CD4-positive, alpha-beta memory T cell (primary cell): Measurements from ENCODE around the gene NCOA3. TPM values are rescaled to one million over a fixed set of nuclear protein-coding genes. Genes with fewer than 3 reads are reported as not detected.

Source experiments
- CTCF ChIA-PET: fragments of 350-600 bp; sonication (Branson Sonifier 250); formaldehyde crosslinking; loops from one replicate; lab custom pipeline; 2021; ENCODE audit warnings: inconsistent platforms; ENCODE audit not compliant: partially characterized antibody; lab: Charles Lee
- POLR2A ChIA-PET: fragments of 350-600 bp; sonication (Branson Sonifier 250); formaldehyde crosslinking; loops from one replicate; lab custom pipeline; 2021; ENCODE audit not compliant: partially characterized antibody; lab: Charles Lee
- DNase-seq, 5 donors: peaks; one replicate each; pipeline versions ENCODE4 v3.0.0 to v3.0.0-alpha.2; 2020 to 2022; ENCODE audit warnings: mixed read lengths in 1 of 5
- H3K27ac ChIP-seq: one replicate; pipeline ENCODE4 v1.7.0; 2013; ENCODE audit warnings: low read depth, low read length
- H3K27me3 ChIP-seq: 2 replicates; pipeline ENCODE4 v1.7.0; 2013; ENCODE audit warnings: mild to moderate bottlenecking, low read length, moderate library complexity; ENCODE audit not compliant: insufficient read depth
- H3K36me3 ChIP-seq: 2 replicates; pipeline ENCODE4 v1.7.0; 2013; ENCODE audit warnings: mild to moderate bottlenecking, low read length, moderate library complexity; ENCODE audit not compliant: insufficient read depth
- H3K4me1 ChIP-seq: 2 replicates; pipeline ENCODE4 v1.7.0; 2013; ENCODE audit warnings: mild to moderate bottlenecking, low read length, moderate library complexity; ENCODE audit not compliant: insufficient read depth
- H3K4me3 ChIP-seq, 2 donors: one replicate each; pipeline ENCODE4 v1.7.0; 2013; ENCODE audit warnings: low read length in 2 of 2, mild to moderate bottlenecking in 1 of 2
- H3K9me3 ChIP-seq, 2 donors: one replicate each; pipeline ENCODE4 v1.7.0; 2013; ENCODE audit warnings: low read length in 2 of 2, control low read depth in 1 of 2; ENCODE audit not compliant: control insufficient read depth in 1 of 2
- H3K27ac Mint-ChIP-seq, 7 donors: one replicate each; pipeline ENCODE4 v1.8.0; 2020 to 2021; ENCODE audit warnings: mixed read lengths in 7 of 7, mild to moderate bottlenecking in 6 of 7, inconsistent platforms in 3 of 7, moderate library complexity in 3 of 7
- H3K27me3 Mint-ChIP-seq, 2 donors: one replicate each; pipeline ENCODE4 v1.8.0; 2020 to 2021; ENCODE audit warnings: mixed read lengths in 2 of 2
- H3K36me3 Mint-ChIP-seq, 2 donors: one replicate each; pipeline ENCODE4 v1.8.0; 2020 to 2021; ENCODE audit warnings: mixed read lengths in 2 of 2, inconsistent platforms in 1 of 2, mild to moderate bottlenecking in 1 of 2
- H3K4me1 Mint-ChIP-seq, 4 donors: one replicate each; pipeline ENCODE4 v1.8.0; 2020 to 2021; ENCODE audit warnings: mixed read lengths in 4 of 4, mild to moderate bottlenecking in 1 of 4
- H3K4me3 Mint-ChIP-seq, 8 donors: one replicate each; pipeline ENCODE4 v1.8.0; 2020 to 2021; ENCODE audit warnings: mixed read lengths in 8 of 8, mild to moderate bottlenecking in 7 of 8, moderate library complexity in 6 of 8, inconsistent platforms in 3 of 8
- H3K9me3 Mint-ChIP-seq, 8 donors: one replicate each; pipeline ENCODE4 v1.8.0; 2020 to 2021; ENCODE audit warnings: mixed read lengths in 8 of 8, mild to moderate bottlenecking in 5 of 8, inconsistent platforms in 3 of 8, moderate library complexity in 1 of 8
- intact Hi-C: fragments of 100-400 bp; cut with micrococcal nuclease; formaldehyde crosslinking; loops from one replicate; pipeline ENCODE4 v1.15.1; 2023
- polyA plus RNA-seq, 2 donors: library from polyadenylated mRNA; unstranded; fragments of 300-500 nt; fragmentation: Illumina TruSeq; gene quantifications; one replicate each; pipeline ENCODE4 v1.2.3, GENCODE V29; 2021
- total RNA-seq, 2 experiments: library from RNA; stranded (reverse); gene quantifications; one replicate each; pipeline ENCODE4 v1.2.3, GENCODE V29; 2021

NCOA3 gene
- total and polyA plus RNA-seq, 4 experiments from 2014 or later = 7.0 to 74.7 (median 46.2) TPM

- H3K27me3 Mint-ChIP-seq = no peaks in the 10 kb centered on the region
- H3K36me3 Mint-ChIP-seq = no peaks in the 10 kb centered on the region
- ChIA-PET CTCF (no interaction called here), POLR2A (no interaction called here)
- DNase-seq = no peak
- Histone ChIP-seq H3K27me3 (no peaks in the 10 kb centered on the region), H3K36me3 (no peaks in the 10 kb centered on the region), H3K4me1 (no peaks in the 10 kb centered on the region), H3K4me3 (no peak overlapping the region), H3K9me3 (no peaks in the 10 kb centered on the region), H3K27ac (no peak overlapping the region)
- no peak overlapping the region for H3K27ac Mint-ChIP-seq
- H3K9me3 Mint-ChIP-seq = peaks cover 0 to 2% (median 0%) of the 10 kb centered on the region in 8 donors
- no peak overlapping the region for H3K4me3 Mint-ChIP-seq
- peaks cover 3 to 7% (median 5%) of the 10 kb centered on the region in 4 donors for H3K4me1 Mint-ChIP-seq
- intact Hi-C loops = no loop called here
Measured at GRCh38 chr20:47476452-47476851, 25.2 kb upstream of the NCOA3 start.

GRCh38 chr20:47479093-47479492 is 22.6 kb upstream of the NCOA3 start:
- no peak overlapping the region for H3K27ac ChIP-seq
- Mint-ChIP-seq H3K4me1 (peaks cover 0 to 6% (median 4%) of the 10 kb centered on the region in 4 donors), H3K27ac (peak overlapping the region in 3 of 7 donors; percentile 9 to 23 (median 23))

GRCh38 chr20:47479506-47479905 is 22.2 kb upstream of the NCOA3 start:
- H3K9me3 ChIP-seq = no peaks in the 10 kb centered on the region
- H3K4me3 ChIP-seq = no peak overlapping the region
- peak overlapping the region in 4 of 7 donors; percentile 9 to 83 (median 42) for H3K27ac Mint-ChIP-seq
- DNase-seq = no peak
- H3K27me3 ChIP-seq = no peaks in the 10 kb centered on the region
- CTCF ChIA-PET = no interaction called here
- no peak overlapping the region for H3K4me3 Mint-ChIP-seq
- H3K36me3 Mint-ChIP-seq = no peaks in the 10 kb centered on the region
- H3K27me3 Mint-ChIP-seq = no peaks in the 10 kb centered on the region
- no peaks in the 10 kb centered on the region for H3K36me3 ChIP-seq
- POLR2A ChIA-PET = no interaction called here
- intact Hi-C loops = no loop called here
- no peak overlapping the region for H3K27ac ChIP-seq
- H3K4me1 Mint-ChIP-seq = peaks cover 0 to 6% (median 4%) of the 10 kb centered on the region in 4 donors
- H3K4me1 ChIP-seq = no peaks in the 10 kb centered on the region
- H3K9me3 Mint-ChIP-seq = no peaks in the 10 kb centered on the region

More at GRCh38 chr20:47479093-47479492, 22.6 kb upstream of the NCOA3 start:
- Histone ChIP-seq H3K9me3 (no peaks in the 10 kb centered on the region), H3K4me3 (no peak overlapping the region), H3K4me1 (no peaks in the 10 kb centered on the region), H3K36me3 (no peaks in the 10 kb centered on the region), H3K27me3 (no peaks in the 10 kb centered on the region)
- ChIA-PET CTCF (interaction anchor here (0.6 kb wide), 1 partner anchor 264 kb away, joined by 3 read pairs; no protein-coding TSS in a partner anchor), POLR2A (no interaction called here)
- intact Hi-C loops = no loop called here
- H3K36me3 Mint-ChIP-seq = no peaks in the 10 kb centered on the region
- H3K9me3 Mint-ChIP-seq = no peaks in the 10 kb centered on the region
- no peaks in the 10 kb centered on the region for H3K27me3 Mint-ChIP-seq
- DNase-seq = no peak
- no peak overlapping the region for H3K4me3 Mint-ChIP-seq

- intact Hi-C loops = no loop called here
- Histone ChIP-seq H3K27me3 (no peaks in the 10 kb centered on the region), H3K36me3 (no peaks in the 10 kb centered on the region), H3K9me3 (no peaks in the 10 kb centered on the region), H3K4me3 (no peak overlapping the region), H3K4me1 (no peaks in the 10 kb centered on the region), H3K27ac (no peak overlapping the region)
- ChIA-PET CTCF (no interaction called here), POLR2A (no interaction called here)
- peaks cover 0 to 6% (median 4%) of the 10 kb centered on the region in 4 donors for H3K4me1 Mint-ChIP-seq
- H3K27ac Mint-ChIP-seq = no peak overlapping the region
- no peaks in the 10 kb centered on the region for H3K36me3 Mint-ChIP-seq
- no peak for DNase-seq
- H3K27me3 Mint-ChIP-seq = no peaks in the 10 kb centered on the region
- no peaks in the 10 kb centered on the region for H3K9me3 Mint-ChIP-seq
- no peak overlapping the region for H3K4me3 Mint-ChIP-seq
Measured at GRCh38 chr20:47480239-47480638, 21.4 kb upstream of the NCOA3 start.

- no peaks in the 10 kb centered on the region for H3K9me3 Mint-ChIP-seq
- intact Hi-C loops = no loop called here
Measured at GRCh38 chr20:47480705-47481104, 21.0 kb upstream of the NCOA3 start.

GRCh38 chr20:47481330-47482216 is 20.1 kb upstream of the NCOA3 start:
- H3K36me3 ChIP-seq = no peaks in the 10 kb centered on the region
- ChIA-PET POLR2A (no interaction called here), CTCF (no interaction called here)
- Mint-ChIP-seq H3K36me3 (no peaks in the 10 kb centered on the region), H3K9me3 (no peaks in the 10 kb centered on the region), H3K27ac (peak overlapping the region in 3 of 7 donors; percentile 4 to 74 (median 18)), H3K4me3 (no peak overlapping the region), H3K4me1 (peaks cover 0 to 6% (median 4%) of the 10 kb centered on the region in 4 donors), H3K27me3 (no peaks in the 10 kb centered on the region)
- no peaks in the 10 kb centered on the region for H3K9me3 ChIP-seq
- H3K4me3 ChIP-seq = no peak overlapping the region
- no peaks in the 10 kb centered on the region for H3K27me3 ChIP-seq
- no peaks in the 10 kb centered on the region for H3K4me1 ChIP-seq
- intact Hi-C loops = no loop called here
- no peak for DNase-seq
- H3K27ac ChIP-seq = no peak overlapping the region

More at GRCh38 chr20:47480705-47481104, 21.0 kb upstream of the NCOA3 start:
- no peaks in the 10 kb centered on the region for H3K27me3 ChIP-seq
- peak overlapping the region in 1 of 7 donors; percentile 42 for H3K27ac Mint-ChIP-seq
- H3K4me1 ChIP-seq = no peaks in the 10 kb centered on the region
- peaks cover 0 to 6% (median 4%) of the 10 kb centered on the region in 4 donors for H3K4me1 Mint-ChIP-seq
- CTCF ChIA-PET = no interaction called here
- H3K36me3 Mint-ChIP-seq = no peaks in the 10 kb centered on the region
- H3K9me3 ChIP-seq = no peaks in the 10 kb centered on the region
- H3K36me3 ChIP-seq = no peaks in the 10 kb centered on the region
- POLR2A ChIA-PET = no interaction called here
- no peak for DNase-seq
- H3K4me3 ChIP-seq = no peak overlapping the region
- no peak overlapping the region for H3K27ac ChIP-seq
- H3K27me3 Mint-ChIP-seq = no peaks in the 10 kb centered on the region
- H3K4me3 Mint-ChIP-seq = no peak overlapping the region

- H3K9me3 Mint-ChIP-seq = no peaks in the 10 kb centered on the region
- H3K27me3 ChIP-seq = no peaks in the 10 kb centered on the region
- intact Hi-C loops = no loop called here
Measured at GRCh38 chr20:47482705-47483104, 19.0 kb upstream of the NCOA3 start.

More at GRCh38 chr20:47482705-47483104, 19.0 kb upstream of the NCOA3 start:
- H3K4me1 Mint-ChIP-seq = peaks cover 11 to 14% (median 13%) of the 10 kb centered on the region in 4 donors
- CTCF ChIA-PET = no interaction called here
- POLR2A ChIA-PET = interaction anchor here (0.9 kb wide), 1 partner anchor 19 kb away, joined by 3 read pairs; the partner anchor contains the start of gene NCOA3
- DNase-seq = no peak
- H3K27me3 Mint-ChIP-seq = no peaks in the 10 kb centered on the region
- no peak overlapping the region for H3K4me3 ChIP-seq
- H3K27ac Mint-ChIP-seq = no peak overlapping the region
- H3K9me3 ChIP-seq = no peaks in the 10 kb centered on the region
- H3K27ac ChIP-seq = no peak overlapping the region
- H3K4me1 ChIP-seq = peaks cover 11% of the 10 kb centered on the region
- no peaks in the 10 kb centered on the region for H3K36me3 ChIP-seq
- H3K4me3 Mint-ChIP-seq = no peak overlapping the region
- H3K36me3 Mint-ChIP-seq = no peaks in the 10 kb centered on the region
